ENCODE measurements around the gene KAT8.
A peak's percentile ranks its signal among the peaks of the same experiment; 100 is the strongest.
"Not testable (repeated sequence)": the region's sequence is repeated elsewhere in the genome, so short reads cannot be mapped to it uniquely, and the experiment has no call there.

KAT8 gene

DNA sequence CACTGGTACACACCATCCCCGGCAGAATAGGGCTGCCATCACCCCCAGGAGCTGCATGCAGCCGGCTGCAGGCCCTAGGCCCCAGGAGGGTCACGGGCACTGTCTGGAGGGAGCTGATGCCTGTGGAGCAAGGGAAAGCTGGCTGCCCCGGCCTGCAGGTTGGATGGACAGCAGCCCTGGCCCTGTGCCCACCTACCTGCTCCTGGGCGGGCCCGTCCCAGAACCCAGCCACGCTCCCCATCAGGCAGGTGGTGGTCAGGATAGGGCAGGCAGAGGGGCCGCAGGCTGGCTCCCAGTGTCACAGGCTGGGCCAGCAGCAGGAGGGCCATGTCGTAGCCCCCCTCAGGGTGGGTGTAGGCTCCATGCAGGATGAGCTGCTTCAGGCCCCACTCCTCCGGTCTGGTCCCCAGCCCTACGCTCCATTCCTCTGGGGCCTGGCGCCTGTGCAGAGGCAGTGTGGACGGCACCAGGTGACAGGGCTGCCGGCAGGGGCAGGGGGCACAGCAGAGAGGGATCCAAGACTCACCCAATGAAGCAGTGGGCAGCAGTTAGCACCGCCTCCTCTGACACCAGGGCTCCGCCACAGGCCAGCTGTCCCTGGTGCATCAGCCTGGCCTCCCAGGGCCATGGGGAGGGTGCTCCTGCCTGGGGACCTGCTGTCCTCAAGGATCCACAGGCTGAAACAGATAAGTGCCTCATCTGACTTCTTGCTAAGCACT lies 32.7 kb upstream of the KAT8 start:
- no peak for DNase-seq

DNA sequence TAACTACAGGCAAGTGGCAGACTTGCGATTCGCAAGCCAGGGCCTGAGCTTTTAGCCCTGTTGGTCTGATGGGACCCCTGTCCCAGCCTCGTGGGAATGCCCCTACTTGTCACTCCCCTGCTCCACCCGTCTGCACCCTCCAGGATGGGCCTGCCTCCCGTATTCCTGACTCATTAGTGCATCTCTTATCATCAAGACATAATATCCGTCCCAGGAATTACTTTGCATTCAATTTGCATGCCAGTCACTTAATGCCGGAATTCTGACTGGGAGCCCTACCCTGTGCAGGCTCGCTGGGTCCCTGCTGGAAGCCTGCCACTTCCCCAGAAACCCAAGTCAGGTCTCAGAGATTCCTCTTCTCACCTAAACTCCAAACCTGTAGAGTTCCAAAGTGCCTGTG lies 32.1 kb upstream of the KAT8 start:
- DNase-seq, result no peak

DNA sequence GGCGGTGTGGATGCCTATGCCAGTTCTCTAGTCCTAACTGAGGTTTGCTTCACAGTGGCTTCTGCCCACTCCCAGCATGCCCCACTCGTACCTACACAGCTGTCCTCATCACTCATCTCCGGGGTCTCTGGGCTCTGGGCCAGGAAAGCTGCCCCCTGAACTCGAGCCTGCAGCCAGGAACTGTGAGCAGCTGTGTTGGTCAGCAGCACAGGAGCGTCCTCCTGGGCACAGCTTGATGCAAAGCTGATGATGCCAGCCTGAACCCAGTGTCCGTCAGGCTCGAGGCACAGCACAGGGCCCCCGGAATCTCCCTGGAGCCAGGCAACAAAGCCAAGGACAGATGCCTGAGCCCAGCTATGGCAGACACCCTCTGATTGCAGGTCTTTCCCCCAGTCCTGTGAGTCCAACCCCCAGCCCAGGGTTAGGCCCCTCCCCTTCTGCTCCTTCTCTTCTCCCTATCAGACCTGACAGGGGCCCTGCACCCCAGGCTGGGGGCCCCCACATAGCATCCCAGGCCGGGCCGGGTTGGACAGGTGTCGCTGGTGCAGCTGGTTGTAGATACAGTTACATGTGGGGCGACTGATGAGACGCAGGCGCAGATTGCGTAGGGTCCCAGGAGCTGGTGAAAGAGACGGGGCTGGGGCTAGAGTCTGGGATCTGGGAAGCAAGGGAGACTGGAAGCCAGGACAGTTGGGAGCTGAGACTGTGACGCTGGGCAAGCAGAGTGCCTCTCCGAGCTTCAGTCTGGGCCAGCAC lies 31.4 kb upstream of the KAT8 start:
- no peak for DNase-seq

DNA sequence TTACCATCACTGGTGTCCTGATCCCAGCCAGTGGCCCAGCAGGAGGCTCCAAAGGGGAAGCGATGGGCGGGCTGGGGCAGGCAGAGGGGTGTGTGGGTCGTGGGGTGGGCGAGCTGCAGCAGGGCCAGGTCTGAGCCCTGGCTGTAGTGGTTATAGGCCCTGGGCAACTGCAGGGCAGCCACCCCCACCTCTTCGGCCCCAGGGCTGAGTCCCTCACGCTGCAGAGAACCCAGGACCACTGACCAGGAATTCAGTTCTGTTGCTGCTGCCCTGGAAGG lies 30.9 kb upstream of the KAT8 start:
- DNase-seq, result no peak

DNA sequence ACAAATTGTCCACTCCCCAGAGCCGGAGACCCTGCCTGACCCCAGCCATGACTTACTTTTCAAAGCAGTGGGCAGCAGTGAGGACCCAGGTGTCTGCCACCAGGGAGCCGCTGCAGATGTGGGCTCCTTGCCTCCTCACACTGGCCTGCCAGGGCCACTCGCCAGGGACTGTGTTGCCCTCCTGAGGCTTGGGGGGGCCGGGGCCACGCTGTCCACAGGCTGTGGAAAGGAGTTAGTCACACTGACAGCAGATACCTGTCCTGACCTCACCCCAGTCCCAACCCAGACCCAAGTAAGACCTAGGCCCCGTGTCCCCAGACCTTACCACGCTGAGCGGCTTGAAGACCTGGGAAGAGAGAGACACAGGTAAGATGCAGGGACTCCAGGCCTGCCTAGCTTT lies 30.0 kb upstream of the KAT8 start:
- no peak for DNase-seq

DNA sequence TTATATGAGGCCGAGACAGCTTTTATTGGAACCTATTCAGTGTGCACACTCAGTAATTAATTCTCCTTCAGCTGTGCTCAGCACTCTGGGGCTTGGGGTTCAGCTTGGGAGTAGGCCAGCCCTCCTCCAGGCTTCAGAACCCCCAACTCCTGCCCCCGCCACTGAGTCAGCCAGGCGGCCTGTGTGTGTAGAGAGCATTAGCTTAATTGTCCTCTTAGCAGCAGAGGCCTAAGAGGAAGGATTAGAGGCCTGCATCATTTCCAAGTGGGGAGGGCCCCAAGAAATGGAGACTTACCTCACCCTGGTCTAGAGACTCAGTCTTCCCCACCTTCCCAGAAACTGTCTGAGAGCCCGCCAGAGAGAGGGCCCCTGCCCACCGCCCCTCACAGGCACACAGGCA lies 29.5 kb upstream of the KAT8 start:
- DNase-seq, result no peak

DNA sequence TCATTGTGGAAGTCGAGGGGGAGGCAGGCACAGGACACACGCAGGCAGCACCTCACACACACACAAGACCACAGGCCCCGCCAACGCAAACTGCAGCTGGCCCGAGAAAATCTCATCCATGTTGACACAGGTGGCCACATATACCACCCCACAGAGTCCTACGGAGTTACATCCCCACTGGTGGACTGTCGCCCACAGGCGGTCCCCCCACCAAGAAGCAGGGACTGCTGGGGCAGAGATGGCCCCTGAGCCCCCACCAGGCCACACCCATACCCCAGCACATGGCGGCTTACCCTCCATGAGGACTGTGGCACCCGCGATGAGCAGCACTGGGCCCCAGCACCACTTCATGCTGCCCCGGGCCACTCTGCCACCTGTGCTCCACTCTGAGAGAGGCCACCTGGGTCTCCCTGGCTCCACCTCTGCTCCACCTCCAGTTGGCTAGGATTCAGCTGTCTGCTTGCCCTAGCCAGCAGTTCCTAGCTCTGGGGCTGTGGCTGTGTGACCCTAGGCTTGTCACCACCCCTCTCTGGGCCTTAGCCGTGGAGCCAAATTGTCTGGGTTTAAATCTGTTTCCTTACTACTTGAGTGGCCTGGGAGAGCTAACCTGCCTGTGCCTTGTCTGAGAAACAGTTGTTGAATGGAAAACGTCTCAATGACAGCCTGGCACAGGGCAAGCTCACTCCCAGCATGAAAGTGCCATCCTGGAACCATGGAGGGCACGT lies 28.8 kb upstream of the KAT8 start, which contains the start of gene PRSS53:
PRSS53 (minus strand) TSS at position 485 of the 725 bp plus-strand sequence; CDS start at position 351, 134 bp downstream.
- DNase-seq, result no peak

DNA sequence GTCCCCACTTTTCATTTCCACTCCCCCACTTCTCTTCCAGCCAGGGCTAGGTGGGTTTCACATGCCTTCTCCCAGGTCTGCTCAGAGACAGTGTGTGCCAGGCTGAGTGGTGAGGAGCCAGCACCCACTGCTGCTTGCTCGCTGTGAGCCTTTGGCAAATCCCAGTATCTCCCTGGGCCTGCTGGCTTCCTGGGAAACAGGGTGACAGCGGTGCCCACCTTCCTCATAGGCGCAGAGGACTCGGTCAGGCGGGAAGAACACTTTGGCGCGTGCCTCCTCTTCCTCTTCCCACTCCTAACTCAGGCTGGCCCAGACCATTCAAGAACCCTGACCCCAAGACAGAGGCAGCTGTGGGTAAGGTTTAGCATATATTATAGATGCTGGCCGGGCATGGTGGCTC lies 28.3 kb upstream of the KAT8 start:
- no peak for DNase-seq

DNA sequence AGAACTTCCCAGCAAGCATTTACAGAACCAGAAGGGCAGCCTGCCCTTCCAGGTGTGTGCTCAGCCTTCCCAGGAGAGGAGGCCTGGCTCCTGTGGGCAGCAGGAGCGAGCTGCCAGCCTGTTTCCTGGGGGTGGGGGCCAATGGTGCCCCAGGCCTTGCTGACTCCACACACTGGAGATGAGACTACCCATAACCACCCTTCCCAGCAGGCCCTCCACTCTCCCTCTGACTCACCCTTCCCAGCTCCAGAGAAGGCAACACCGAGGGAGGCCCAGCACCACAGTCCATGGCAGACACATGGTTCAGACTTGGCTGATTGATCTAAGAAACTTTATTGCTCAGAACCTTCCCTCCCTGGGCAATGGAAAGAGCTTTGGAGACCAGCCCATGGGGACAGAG lies 26.9 kb upstream of the KAT8 start:
- DNase-seq, result no peak

DNA sequence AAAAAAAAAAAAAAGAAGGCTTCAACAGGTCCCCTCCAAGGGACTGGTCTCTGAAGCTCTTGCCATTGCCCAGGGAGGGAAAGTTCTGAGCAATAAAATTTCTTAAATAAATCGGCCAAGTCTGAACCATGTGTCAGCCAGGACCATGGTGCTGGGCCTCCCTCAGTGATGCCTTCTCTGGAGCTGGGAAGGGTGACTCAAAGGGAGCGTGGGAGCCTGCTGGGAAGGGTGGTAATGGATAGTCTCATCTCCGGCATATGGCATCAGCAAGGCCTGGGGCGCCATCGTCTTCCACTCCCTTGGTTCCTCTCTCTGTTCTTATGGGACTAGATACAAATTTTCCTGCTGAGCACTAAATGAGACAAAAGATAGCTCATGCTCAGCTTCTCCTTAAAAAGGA lies 25.1 kb upstream of the KAT8 start:
- no peak for DNase-seq

DNA sequence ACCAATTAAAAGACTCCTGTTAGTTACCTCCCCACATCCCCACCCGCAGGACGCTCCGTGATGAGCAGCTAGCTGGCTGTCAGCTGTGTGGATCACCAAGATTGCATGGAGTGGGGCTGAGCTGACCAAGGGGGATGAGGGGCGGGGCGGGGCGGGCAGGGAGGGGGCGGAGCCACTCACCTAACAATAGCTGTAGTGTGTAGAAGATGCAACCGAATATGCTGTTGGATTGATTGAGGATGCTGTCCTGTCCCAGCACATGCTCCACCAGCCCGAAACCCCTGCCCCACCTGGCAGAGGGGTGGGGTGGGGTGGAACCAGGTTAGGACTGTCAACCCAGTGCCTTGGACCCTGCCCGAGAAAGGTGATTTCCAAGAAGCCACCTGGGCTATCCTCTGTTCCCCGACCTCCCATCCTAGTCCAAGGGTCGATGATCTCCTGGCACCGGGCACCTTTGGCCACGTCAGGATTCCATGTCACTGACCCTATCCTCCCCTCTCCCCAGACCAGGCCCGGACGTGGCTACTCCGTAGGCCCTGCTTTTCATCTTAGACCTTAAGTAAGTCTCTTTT lies 24.2 kb upstream of the KAT8 start:
- peak; percentile 49 for DNase-seq

DNA sequence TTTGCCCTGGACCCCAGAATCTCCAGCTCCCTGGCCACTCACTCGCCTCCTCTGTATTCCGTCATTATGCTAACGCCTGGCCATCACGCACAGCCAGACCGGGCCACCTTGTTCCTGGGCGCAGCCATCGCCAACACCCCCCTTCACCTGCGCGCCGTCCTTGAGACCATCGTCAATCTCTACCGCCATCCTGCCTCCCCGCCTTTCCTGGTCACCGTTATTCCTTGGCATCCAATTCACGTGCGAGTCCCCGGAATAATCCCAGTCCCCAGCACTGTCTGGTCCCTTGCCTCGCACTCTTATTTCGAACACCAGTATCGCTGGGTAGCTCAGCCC lies 23.4 kb upstream of the KAT8 start:
- no peak for DNase-seq

DNA sequence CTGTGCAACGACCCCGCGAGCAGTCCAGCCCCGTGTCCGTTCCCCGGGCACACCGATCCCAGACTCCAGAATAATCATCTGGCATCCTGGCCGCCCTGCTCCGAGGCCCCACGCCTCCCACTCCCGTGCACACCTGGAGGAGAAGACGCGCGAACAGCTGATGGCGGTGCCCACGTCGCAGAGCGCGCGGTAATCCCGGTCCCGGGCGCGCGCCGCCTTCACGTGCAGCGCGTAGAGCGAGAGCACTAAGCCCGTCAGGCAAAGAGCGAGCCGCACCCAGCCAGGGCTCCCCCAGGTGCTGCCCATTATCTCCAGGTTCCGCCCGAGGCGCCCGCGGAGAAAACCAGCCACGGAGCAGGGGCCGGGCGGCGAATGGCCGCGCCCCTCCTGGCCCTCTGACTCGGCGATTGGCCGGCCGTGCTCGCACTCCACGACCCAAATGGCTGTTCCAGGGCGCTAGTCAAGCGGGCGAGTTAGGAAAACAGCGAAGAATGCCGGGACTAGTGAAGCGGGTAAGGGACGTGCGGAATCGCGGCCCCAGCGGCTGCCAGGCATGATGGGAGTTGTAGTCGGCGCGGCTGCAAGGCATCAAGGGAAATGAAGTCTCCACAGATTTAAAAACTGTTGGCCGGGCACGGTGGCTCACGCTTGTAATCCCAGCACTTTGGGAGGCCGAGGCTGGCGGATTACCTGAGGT lies 22.9 kb upstream of the KAT8 start, which contains the start of gene VKORC1:
VKORC1 (minus strand) TSS at position 374 of the 697 bp plus-strand sequence; CDS start at position 306, 68 bp downstream.
- peak; percentile 98 for DNase-seq

DNA sequence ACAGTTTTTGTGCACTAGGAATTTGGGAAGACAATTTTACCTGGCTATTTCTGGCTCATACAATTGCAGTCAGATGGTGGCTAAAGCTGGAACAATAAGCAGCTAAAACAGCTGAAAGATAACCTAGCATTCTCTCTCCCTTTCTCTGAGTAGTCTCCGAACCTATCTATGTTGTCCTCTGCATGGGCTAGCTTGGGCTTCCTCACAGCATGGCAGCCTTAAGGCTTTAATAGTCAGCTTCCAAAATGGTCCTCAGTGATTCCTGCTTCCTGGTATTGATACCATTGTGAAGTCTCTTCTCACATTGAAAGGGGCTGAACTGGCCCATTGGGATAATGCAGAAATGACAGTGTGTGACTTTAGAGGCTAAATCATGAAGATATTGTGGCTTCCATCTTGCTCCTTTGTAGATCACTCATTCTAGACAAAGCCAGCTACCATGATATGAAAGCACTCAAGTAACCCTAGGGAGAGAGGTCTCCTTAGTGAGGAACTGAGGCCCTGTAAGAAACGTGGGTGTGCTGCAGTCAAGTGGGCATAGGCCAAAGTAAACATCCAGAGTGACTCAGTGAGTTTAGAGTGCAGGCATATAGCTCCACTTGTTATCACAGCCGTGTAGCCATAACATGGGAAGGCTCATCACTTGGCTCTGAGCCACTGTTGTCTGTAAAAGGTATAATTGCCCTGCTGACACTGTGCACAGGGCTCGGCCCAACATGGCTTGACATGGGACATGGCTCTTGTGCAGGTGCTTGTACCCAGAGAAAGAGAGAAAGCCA lies 17.4 kb upstream of the KAT8 start:
- no peak for DNase-seq

DNA sequence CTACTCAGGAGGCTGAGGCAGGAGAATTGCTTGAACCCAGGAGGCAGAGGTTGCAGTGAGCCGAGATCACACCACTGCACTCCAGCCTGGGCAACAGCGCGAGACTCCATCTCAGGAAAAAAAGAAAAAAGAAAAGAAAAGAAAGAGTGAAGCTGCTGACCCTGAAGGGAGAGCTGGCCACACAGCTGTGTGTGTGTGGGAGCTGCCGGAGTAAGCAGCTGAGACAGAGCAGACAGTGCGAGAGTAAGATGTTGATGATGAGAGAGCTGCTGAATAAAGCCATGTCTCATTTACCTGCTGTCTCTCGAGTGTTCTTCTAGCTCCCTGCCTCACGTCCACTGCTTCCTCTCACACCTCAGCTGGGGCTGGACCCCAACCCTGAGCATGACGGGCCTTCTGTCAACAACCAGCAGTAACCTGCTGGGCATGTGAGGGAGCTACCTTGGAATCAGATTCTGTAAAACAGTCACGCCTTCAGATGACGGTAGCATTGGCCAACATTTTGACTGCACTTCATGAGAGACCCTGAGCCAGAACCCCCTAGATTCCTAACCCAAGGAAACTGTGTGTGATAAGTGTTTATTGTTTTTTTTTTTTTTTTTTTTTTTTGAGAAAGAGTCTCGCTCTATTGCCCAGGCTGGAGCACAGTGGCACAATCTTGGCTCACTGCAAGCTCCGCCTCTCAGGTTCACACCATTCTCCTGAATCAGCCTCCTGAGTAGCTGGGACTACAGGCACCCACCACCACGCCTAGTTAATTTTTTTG lies 16.4 kb upstream of the KAT8 start:
- not testable (repeated sequence) for DNase-seq

DNA sequence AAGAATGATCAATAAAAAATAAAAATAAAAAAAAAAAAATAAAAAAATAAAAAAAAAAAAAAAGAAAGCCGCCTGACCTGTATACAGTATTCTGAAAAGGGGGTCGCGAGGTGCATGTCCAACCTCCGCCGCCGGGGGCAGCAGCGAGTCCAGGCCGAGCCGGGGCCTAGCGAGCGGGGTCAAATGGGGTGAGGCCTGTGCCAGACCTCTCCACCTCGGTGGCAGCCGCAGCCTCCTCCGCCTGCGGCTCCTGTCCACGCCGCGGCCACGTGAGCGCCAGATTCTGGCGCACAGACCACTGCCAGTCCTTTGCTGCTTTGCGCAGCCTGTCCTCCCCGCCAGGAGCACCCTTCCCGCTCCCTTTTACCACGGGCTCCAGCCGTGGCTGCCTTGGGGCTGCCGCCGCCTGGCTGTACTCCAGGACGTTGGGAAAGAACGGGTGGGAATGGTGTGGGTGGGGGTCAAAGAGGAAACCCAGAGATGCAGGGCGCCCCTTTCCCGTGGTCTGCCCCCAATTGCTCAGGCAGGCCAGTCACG lies 11.7 kb upstream of the KAT8 start:
- DNase-seq, result no peak

DNA sequence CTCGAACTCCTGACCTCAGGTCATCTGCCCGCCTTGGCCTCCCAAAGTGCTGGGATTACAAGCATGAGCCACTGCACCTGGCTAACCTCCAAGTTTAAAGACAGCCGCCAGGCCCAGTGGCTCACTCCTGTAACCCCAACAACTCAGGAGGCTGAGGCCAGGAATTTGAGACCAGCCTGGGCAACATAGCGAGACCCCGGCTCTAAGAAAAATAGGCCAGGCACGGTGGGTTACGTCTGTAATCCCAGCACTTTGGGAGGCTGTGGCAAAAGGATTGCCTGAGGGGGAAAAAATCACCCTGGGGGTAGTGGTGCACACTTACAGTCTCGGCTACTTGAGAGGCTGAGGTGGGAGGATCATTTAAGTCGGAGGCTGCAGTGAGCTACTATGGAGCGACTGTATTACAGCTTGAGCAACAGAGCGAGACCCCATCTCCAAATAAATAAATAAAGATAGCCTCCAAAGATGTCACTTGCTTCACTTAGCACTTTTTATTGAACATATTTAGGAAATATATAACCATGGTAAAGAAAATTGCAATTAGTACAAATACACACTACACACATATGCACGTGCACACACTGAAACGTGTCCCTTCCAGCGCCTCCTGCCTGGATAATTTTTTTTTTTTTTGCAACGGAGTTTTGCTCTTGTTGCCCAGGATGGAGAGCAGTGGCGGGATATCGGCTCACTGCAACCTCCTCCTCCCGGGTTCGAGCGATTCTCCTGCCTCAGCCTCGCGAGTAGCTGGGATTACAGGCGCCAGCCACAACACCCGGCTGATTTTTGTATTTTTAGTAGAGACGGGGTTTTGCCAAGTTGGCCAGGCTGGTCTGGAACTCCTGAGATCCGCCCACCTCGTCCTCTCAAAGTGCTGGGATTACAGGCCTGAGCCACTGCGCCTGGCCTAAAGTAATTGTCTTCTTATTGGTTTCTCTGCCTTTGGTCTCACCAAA lies 10.7 kb upstream of the KAT8 start:
- no peak for DNase-seq

DNA sequence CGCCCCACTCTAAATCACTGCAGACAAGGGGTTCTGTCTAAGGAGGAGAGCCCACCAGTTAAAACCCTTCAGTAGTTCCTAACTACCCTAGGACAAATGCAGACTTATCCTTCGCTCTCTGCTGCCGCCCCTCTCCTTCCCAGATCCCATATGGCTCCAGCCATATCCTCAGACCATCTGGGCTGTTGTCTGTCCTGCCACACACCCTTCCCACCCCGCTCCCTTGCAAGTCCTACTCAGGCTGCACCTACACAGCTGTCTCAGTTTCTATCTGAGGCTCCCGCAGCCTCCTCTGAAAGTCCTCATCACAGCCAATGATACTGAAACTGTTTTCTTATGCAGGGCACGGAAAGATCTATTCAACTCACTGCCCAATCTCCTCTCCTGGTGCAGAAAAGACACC lies 10.0 kb upstream of the KAT8 start:
- no peak for DNase-seq

DNA sequence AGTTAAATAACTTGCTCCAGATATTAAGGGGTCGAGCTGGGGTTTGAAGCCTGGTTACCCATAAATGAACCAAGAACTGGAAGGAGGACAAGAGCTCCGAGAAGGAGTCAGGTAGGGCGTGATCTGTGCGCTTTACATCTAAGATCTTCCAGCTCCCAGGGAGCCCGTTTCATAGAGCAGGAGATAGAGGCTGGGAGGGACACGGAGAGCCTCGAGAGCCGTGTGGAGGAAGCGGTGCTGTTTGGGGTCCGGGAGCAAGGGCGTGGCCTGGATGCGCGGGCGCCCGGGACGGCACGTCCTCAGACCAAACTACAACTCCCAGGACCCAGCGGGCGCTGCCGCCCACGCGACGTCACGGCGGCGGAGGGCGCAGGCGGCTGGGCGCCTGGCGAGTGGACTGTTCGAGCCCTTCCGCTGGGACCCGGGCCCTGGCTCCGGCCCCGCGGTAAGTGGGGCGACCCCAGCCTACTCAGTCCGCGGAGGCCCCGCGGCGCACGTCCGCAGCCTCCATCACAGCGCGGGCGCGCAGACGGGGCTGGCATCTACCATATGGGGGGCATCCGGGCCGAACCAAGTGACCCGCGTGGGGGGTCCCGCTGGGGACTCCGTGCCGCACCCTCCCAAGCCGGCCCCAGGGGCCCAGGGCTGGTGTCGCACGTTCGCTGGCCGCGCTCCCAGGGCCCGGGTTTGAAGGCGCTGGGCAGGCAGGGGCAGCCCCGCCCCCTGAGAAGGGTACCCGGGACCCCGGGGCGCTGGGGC lies 9.2 kb upstream of the KAT8 start, which contains the start of gene BCKDK:
BCKDK (plus strand) TSS at position 352 of the 759 bp plus-strand sequence. CDS start 838 bp downstream, outside the sequence.
- DNase-seq, result peak; percentile 36

Data from COR-L47 (cell line).